HG03060 (cell line): ENCODE data around the gene EPHB1.
"Not testable (repeated sequence)": the region's sequence is repeated elsewhere in the genome, so short reads cannot be mapped to it uniquely, and the experiment has no call there.

Source experiments
- ATAC-seq: cut with Tn5 transposase; IDR thresholded peaks from one replicate; pipeline ENCODE4 v1.9.1; 2021; ENCODE audit warnings: low read depth, moderate number of reproducible peaks; ENCODE audit not compliant: unreplicated experiment

Gene EPHB1

GRCh38 chr3:134775831-134776230, 19.2 kb upstream of the EPHB1 start:
- no peak for ATAC-seq

GRCh38 chr3:134776518-134776917, 18.5 kb upstream of the EPHB1 start:
- no peak for ATAC-seq

GRCh38 chr3:134777341-134777740, 17.7 kb upstream of the EPHB1 start:
- ATAC-seq = no peak

- ATAC-seq = not testable (repeated sequence)
These were observed 6.8 kb upstream of the EPHB1 start for GRCh38 chr3:134788283-134788682.

GRCh38 chr3:134790065-134790464, 5.0 kb upstream of the EPHB1 start:
- no peak for ATAC-seq

- ATAC-seq = no peak
These were observed 3.1 kb upstream of the EPHB1 start for GRCh38 chr3:134791992-134792391.

GRCh38 chr3:134792700-134793099, 2.4 kb upstream of the EPHB1 start:
- ATAC-seq = no peak

- no peak for ATAC-seq
These were observed 1.5 kb upstream of the EPHB1 start for GRCh38 chr3:134793562-134793961.

- no peak for ATAC-seq
These were observed 737 bp upstream of the EPHB1 start for GRCh38 chr3:134794323-134794722.

- ATAC-seq = no peak
These were observed 753 bp downstream of the EPHB1 start for GRCh38 chr3:134795746-134796280.

- ATAC-seq = no peak
These were observed 1.4 kb downstream of the EPHB1 start for GRCh38 chr3:134796281-134797056.

- ATAC-seq = no peak
These were observed 2.1 kb downstream of the EPHB1 start for GRCh38 chr3:134797057-134797740.

GRCh38 chr3:134797741-134798451, 2.8 kb downstream of the EPHB1 start:
- no peak for ATAC-seq

GRCh38 chr3:134798681-134799311, 3.7 kb downstream of the EPHB1 start:
- ATAC-seq = no peak

GRCh38 chr3:134799393-134799792, 4.3 kb downstream of the EPHB1 start:
- no peak for ATAC-seq

- no peak for ATAC-seq
These were observed 6.3 kb downstream of the EPHB1 start for GRCh38 chr3:134801204-134801958.

GRCh38 chr3:134802428-134803050, 7.5 kb downstream of the EPHB1 start:
- ATAC-seq = no peak

- ATAC-seq = peak; percentile 37
These were observed 8.0 kb downstream of the EPHB1 start for GRCh38 chr3:134803051-134803505.

- ATAC-seq = no peak
These were observed 8.6 kb downstream of the EPHB1 start for GRCh38 chr3:134803652-134804051.
